K562 (cell line): Measurements from ENCODE around the gene GNGT2. TPM values are rescaled to one million over a fixed set of nuclear protein-coding genes. Genes with fewer than 3 reads are reported as not detected.

Experiments
- ATAC-seq: fragments of 200-7000 bp; cut with Tn5 transposase; 3 replicates; pipeline ENCODE4 v1.9.1; 2020; ENCODE audit warnings: moderate library complexity
- BruUV-seq: library from RNA; stranded (reverse); fragments of 400-500 nt; replicated peaks from 2 replicates; lab custom pipeline; 2021; lab: Mats Ljungman, UMichigan
- CTCF ChIA-PET: fragments of 300-600 bp; formaldehyde crosslinking; extraction: SDS; loops from one replicate; lab custom pipeline; 2021; ENCODE audit warnings: low intra/inter-chr PET ratio; lab: Yijun Ruan, JAX
- POLR2A ChIA-PET: fragments of 300-600, 350-650 bp; sonication (Branson Sonifier 250); formaldehyde crosslinking; extraction: SDS; loops from one replicate; lab custom pipeline; 2021; ENCODE audit warnings: antibody characterized with exemption, inconsistent platforms; lab: Yijun Ruan, JAX
- DNase-seq, 4 experiments: peaks; one replicate each; pipeline versions ENCODE4 v3.0.0 to v3.0.0-alpha.2; 2011 to 2018; ENCODE audit warnings: low spot score in 3 of 4, mixed read lengths in 3 of 4; ENCODE audit errors: extremely low read depth in 1 of 4
- FAIRE-seq: peaks from 2 replicates; lab custom pipeline; 2011; peaks lifted over from hg19 to GRCh38; lab: Jason Lieb, UNC
- H2AFZ ChIP-seq: 2 replicates; pipeline ENCODE4 v1.6.0; 2011; ENCODE audit warnings: low read depth, low read length, control low read depth, inconsistent platforms
- H3K27ac ChIP-seq: fragments of 200-600 bp; 3 replicates; pipeline ENCODE4 v1.8.0; 2011; ENCODE audit warnings: low read depth, mild to moderate bottlenecking, control low read depth, inconsistent platforms, low read length, moderate library complexity, mixed read lengths; ENCODE audit errors: extremely low read depth
- H3K27me3 ChIP-seq, 2 experiments: fragments of 300-600 bp in 1 of 2; 2 replicates in 1 of 2; 3 replicates in 1 of 2; pipeline versions ENCODE4 v1.6.0 to v1.8.0; 2011; ENCODE audit warnings: inconsistent platforms in 2 of 2, low read length in 2 of 2, mild to moderate bottlenecking in 1 of 2, mixed read lengths in 1 of 2, moderate library complexity in 1 of 2; ENCODE audit not compliant: control insufficient read depth in 2 of 2, insufficient read depth in 2 of 2
- H3K36me3 ChIP-seq: fragments of 300-600 bp; 3 replicates; pipeline ENCODE4 v1.8.0; 2011; ENCODE audit warnings: mild to moderate bottlenecking, low read length, inconsistent platforms; ENCODE audit not compliant: control insufficient read depth, insufficient read depth
- H3K4me1 ChIP-seq, 2 experiments: fragments of 200-600 bp in 1 of 2; replicated peaks in 1 of 2; 2 replicates in 1 of 2; 3 replicates in 1 of 2; pipeline versions ENCODE4 v1.5.1 to v1.8.0; 2011; ENCODE audit warnings: inconsistent platforms in 2 of 2, low read length in 2 of 2, mild to moderate bottlenecking in 1 of 2, mixed read lengths in 1 of 2, moderate library complexity in 1 of 2; ENCODE audit not compliant: control insufficient read depth in 2 of 2, insufficient read depth in 2 of 2
- H3K4me2 ChIP-seq: 2 replicates; pipeline ENCODE4 v1.6.1; 2011; ENCODE audit warnings: low read length, control low read depth, inconsistent platforms, mixed read lengths; ENCODE audit not compliant: insufficient read depth
- H3K4me3 ChIP-seq: fragments of 200-600 bp; sonication (generic), shearing (Covaris generic); 2 replicates; pipeline ENCODE4 v1.5.1; 2016; ENCODE audit warnings: control low read depth, inconsistent platforms
- H3K79me2 ChIP-seq: fragments of 200-600 bp; 3 replicates; pipeline ENCODE4 v1.8.0; 2011; ENCODE audit warnings: low read length, inconsistent platforms; ENCODE audit not compliant: control insufficient read depth, insufficient read depth
- H3K9ac ChIP-seq, 2 experiments: 2 replicates each; pipeline versions ENCODE4 v1.6.0 to v1.6.1; 2011; ENCODE audit warnings: low read depth in 2 of 2, low read length in 2 of 2, control low read depth in 1 of 2, inconsistent platforms in 1 of 2, mild to moderate bottlenecking in 1 of 2, mixed read lengths in 1 of 2; ENCODE audit not compliant: insufficient read depth in 1 of 2
- H3K9me1 ChIP-seq: one replicate; pipeline ENCODE4 v1.6.0; 2011; ENCODE audit warnings: inconsistent platforms, mild to moderate bottlenecking, low read length, moderate library complexity; ENCODE audit not compliant: control insufficient read depth, insufficient read depth
- H3K9me3 ChIP-seq: replicated peaks from 2 replicates; pipeline ENCODE4 v1.5.1; 2011; ENCODE audit warnings: low read depth, low read length, inconsistent platforms; ENCODE audit not compliant: control insufficient read depth, insufficient read depth
- H4K20me1 ChIP-seq: replicated peaks from 2 replicates; pipeline ENCODE4 v1.6.1; 2011; ENCODE audit warnings: low read length, inconsistent platforms, mixed read lengths; ENCODE audit not compliant: control insufficient read depth, insufficient read depth
- CHD2 ChIP-seq: IDR thresholded peaks from 2 replicates; pipeline ENCODE4 v1.6.1; 2011; ENCODE audit warnings: low read depth, low read length
- DLX4 ChIP-seq: fragments of 250-450 bp; sonication (Bioruptor Pico); IDR thresholded peaks from 2 replicates; pipeline ENCODE4 v1.6.1; 2021; ENCODE audit warnings: mild to moderate bottlenecking
- FOXO4 ChIP-seq: fragments of 450-650 bp; formaldehyde crosslinking; IDR thresholded peaks from 2 replicates; pipeline ENCODE4 v1.4.0; 2020; ENCODE audit warnings: mild to moderate bottlenecking, moderate library complexity
- GMEB1 ChIP-seq: fragments of 250-450 bp; sonication (Bioruptor Pico); IDR thresholded peaks from 2 replicates; pipeline ENCODE4 v1.4.0; 2020; ENCODE audit warnings: mild to moderate bottlenecking
- NCOR1 ChIP-seq: fragments of 450-650 bp; IDR thresholded peaks from 2 replicates; pipeline ENCODE4 v1.6.1; 2016; ENCODE audit warnings: mild to moderate bottlenecking, moderate library complexity
- POLR2AphosphoS2 ChIP-seq: IDR thresholded peaks from 2 replicates; pipeline ENCODE4 v1.6.1; 2012; ENCODE audit warnings: low read length, improper control_type of control experiment
- STAT5B ChIP-seq: fragments of 250-450 bp; sonication (Bioruptor Pico); IDR thresholded peaks from 2 replicates; pipeline ENCODE4 v1.8.0; 2021; ENCODE audit warnings: mild to moderate bottlenecking, inconsistent platforms
- TCF7L2 ChIP-seq: fragments of 150-350 bp; IDR thresholded peaks from 2 replicates; pipeline ENCODE4 v1.6.1; 2016; ENCODE audit warnings: low read depth, mild to moderate bottlenecking, low read length, moderate library complexity
- THRB ChIP-seq: fragments of 450-650 bp; formaldehyde crosslinking; conservative IDR thresholded peaks from 2 replicates; pipeline ENCODE4 v1.4.0; 2022; ENCODE audit warnings: mild to moderate bottlenecking, missing genetic modification characterization
- U2AF1 ChIP-seq: fragments of 200-400 bp; formaldehyde crosslinking; optimal IDR thresholded peaks from 2 replicates; pipeline ENCODE3; 2017; ENCODE audit warnings: mild to moderate bottlenecking, low read depth, low read length, moderate library complexity
- ZFP91 ChIP-seq: sonication (generic); formaldehyde crosslinking; IDR thresholded peaks from 2 replicates; pipeline ENCODE4 v1.8.0; 2022; ENCODE audit warnings: mild to moderate bottlenecking, missing genetic modification reagents
- ZNF316 ChIP-seq: fragments of 450-650 bp; IDR thresholded peaks from 2 replicates; pipeline ENCODE4 v1.6.1; 2016
- ZNF655 ChIP-seq: fragments of 250-450 bp; sonication (Bioruptor Pico); IDR thresholded peaks from 2 replicates; pipeline ENCODE4 v1.5.0; 2021
- WGBS: fragments of 100-300 bp; shearing (Covaris generic); methylation state at CpG from one replicate; pipeline ENCODE4 v1.1.6; 2016; ENCODE audit warnings: low coverage, mixed read lengths; ENCODE audit not compliant: insufficient coverage; ENCODE audit errors: missing lambda C conversion rate; 5-methylcytosine and 5-hydroxymethylcytosine counted together
- in situ Hi-C: fragments of 300-500 bp; cut with MboI; formaldehyde crosslinking; loops from 4 replicates; pipeline ENCODE4 v1.15.0; 2018; ENCODE audit warnings: inconsistent platforms, mixed read lengths
- intact Hi-C: fragments of 100-400 bp; cut with micrococcal nuclease; formaldehyde crosslinking; loops from 2 replicates; pipeline ENCODE4 v1.14.2; 2022
- polyA plus RNA-seq, 8 experiments: library from polyadenylated mRNA; depleted of rRNA in 4 of 8; stranded (reverse) in 5 of 8; unstranded in 3 of 8; fragments of >200 nt; fragmentation: Nextera tagmentation in 2 of 8; fragmentation: Illumina TruSeq in 1 of 8; extraction: Ambion mirVana in 2 of 8; extraction: Trizol in 1 of 8; gene quantifications; 2 replicates each; pipeline versions ENCODE4 v1.2.1 to v1.2.3, GENCODE V29; 2011 to 2014; ENCODE audit warnings: inconsistent platforms in 1 of 8, missing spikeins in 1 of 8
- total RNA-seq, 7 experiments: library from RNA; depleted of rRNA in 6 of 7; stranded (reverse); fragments of >200 nt in 6 of 7; fragmentation: Illumina TruSeq in 2 of 7; extraction: Trizol in 2 of 7; gene quantifications; 2 replicates each; pipeline versions ENCODE4 v1.2.1 to v1.2.3, GENCODE V29; 2011 to 2021; ENCODE audit warnings: low replicate concordance in 1 of 7

Gene GNGT2
- total and polyA plus RNA-seq, 9 of the 15 experiments (the other 6 are each of a cell fraction or from before 2014, with no cell fraction given): not detected

GRCh38 chr17:49213847-49214246, 3.5 kb upstream of the GNGT2 start:
- Histone ChIP-seq H3K27ac (no peak overlapping the region), H4K20me1 (no peaks in the 10 kb centered on the region), H3K4me1 (peaks cover 6 to 13% of the 10 kb centered on the region in 2 experiments; a peak in 4 of 5 replicates), H3K27me3 (peaks cover 28 to 69% of the 10 kb centered on the region in 2 experiments), H2AFZ (no peak overlapping the region), H3K79me2 (no peaks in the 10 kb centered on the region), H3K9me1 (no peaks in the 10 kb centered on the region), H3K4me2 (no peak overlapping the region), H3K4me3 (no peak overlapping the region), H3K9me3 (no peaks in the 10 kb centered on the region), H3K36me3 (no peaks in the 10 kb centered on the region), H3K9ac (no peak overlapping the region)
- ATAC-seq (no peak), FAIRE-seq (no peak), DNase-seq (no peak)
- ChIA-PET CTCF (no interaction called here), POLR2A (interaction anchor here (1.2 kb wide), 1 partner anchor 12 kb away, joined by 4 read pairs; no protein-coding TSS in a partner anchor)
- WGBS: 5% methylated on average over 2 of the region's 2 CpGs
- BruUV-seq: no TSS peak
- intact Hi-C loops: no loop called here
- in situ Hi-C loops: no loop called here
- no peak for TF ChIP-seq FOXO4 (CRISPR knock-in tag)
- TF ChIP-seq CHD2: no peak
- no peak for TF ChIP-seq ZNF655 (CRISPR knock-in tag)
- no peak for TF ChIP-seq DLX4 (CRISPR knock-in tag)
- TF ChIP-seq THRB: no peak
- TF ChIP-seq U2AF1: no peak
- TF ChIP-seq GMEB1 (CRISPR knock-in tag): no peak
- no peak for TF ChIP-seq ZNF316
- TF ChIP-seq NCOR1: no peak
- TF ChIP-seq TCF7L2: no peak
- no peak for TF ChIP-seq ZFP91 (CRISPR knock-in tag)
- TF ChIP-seq STAT5B: no peak
- no peak for TF ChIP-seq POLR2AphosphoS2
